Left ventricle myocardium superior (tissue), 1 donor: Measurements from ENCODE around the gene RBM20. TPM values are rescaled to one million over a fixed set of nuclear protein-coding genes. Genes with fewer than 3 reads are reported as not detected.
"Not testable (repeated sequence)": the region's sequence is repeated elsewhere in the genome, so short reads cannot be mapped to it uniquely, and the experiment has no call there.

Experiments used
- ATAC-seq: fragments of 200-7000 bp; cut with Tn5 transposase; one replicate; pipeline ENCODE4 v1.9.1; 2020; ENCODE audit warnings: mild to moderate bottlenecking, moderate library complexity
- DNase-seq: peaks from one replicate; pipeline ENCODE4 v3.0.0-alpha.2; 2020
- intact Hi-C: fragments of 100-400 bp; cut with micrococcal nuclease; formaldehyde crosslinking; loops from one replicate; pipeline ENCODE4 v1.11.0; 2022
- total RNA-seq: library from RNA; stranded (reverse); fragmentation: NEBNext Ultra II Directional; extraction: Animal tissue kit (Norgen Biotek cat#: 25700); gene quantifications from one replicate; pipeline ENCODE4 v1.2.1, GENCODE V29; 2021
- donor health status: DM: no; HTN: yes; CAD: no; lungs with severe emphysema.

Gene RBM20
- total RNA-seq, 1 donor from 2014 or later = 114 TPM

GRCh38 chr10:110619514-110620397 is 24.4 kb upstream of the RBM20 start:
- ATAC-seq (no peak), DNase-seq (no peak)
- intact Hi-C loops = no loop called here

GRCh38 chr10:110620398-110620719 is 23.8 kb upstream of the RBM20 start:
- no peak for ATAC-seq
- no peak for DNase-seq
- intact Hi-C loops = no loop called here

- intact Hi-C loops, DNase-seq: not testable (repeated sequence)
- ATAC-seq = peak; percentile 21
Observed at GRCh38 chr10:110623316-110623715, 20.8 kb upstream of the RBM20 start.

- intact Hi-C loops = no loop called here
- no peak for DNase-seq
- ATAC-seq = no peak
Observed at GRCh38 chr10:110625356-110625894, 18.7 kb upstream of the RBM20 start.

GRCh38 chr10:110625951-110626855 is 17.9 kb upstream of the RBM20 start:
- intact Hi-C loops = no loop called here
- ATAC-seq = no peak
- no peak for DNase-seq

GRCh38 chr10:110628161-110628560 is 16.0 kb upstream of the RBM20 start:
- DNase-seq (no peak), ATAC-seq (no peak)
- intact Hi-C loops = no loop called here

- intact Hi-C loops = no loop called here
- ATAC-seq = peak; percentile 89
Observed at GRCh38 chr10:110629680-110630191, 14.4 kb upstream of the RBM20 start.

GRCh38 chr10:110631934-110632333 is 12.2 kb upstream of the RBM20 start:
- DNase-seq (no peak), ATAC-seq (no peak)
- intact Hi-C loops = no loop called here

More at GRCh38 chr10:110629680-110630191, 14.4 kb upstream of the RBM20 start:
- no peak for DNase-seq

- ATAC-seq (no peak), DNase-seq (no peak)
- intact Hi-C loops = no loop called here
Observed at GRCh38 chr10:110632591-110633215, 11.4 kb upstream of the RBM20 start.

- DNase-seq (peak; percentile 86), ATAC-seq (peak; percentile 51)
- intact Hi-C loops = no loop called here
Observed at GRCh38 chr10:110634527-110635209, 9.5 kb upstream of the RBM20 start.

- intact Hi-C loops = no loop called here
- DNase-seq (no peak), ATAC-seq (no peak)
Observed at GRCh38 chr10:110636572-110636931, 7.6 kb upstream of the RBM20 start.

- ATAC-seq = peak; percentile 88
- peak; percentile 84 for DNase-seq
- intact Hi-C loops = no loop called here
Observed at GRCh38 chr10:110636932-110637557, 7.1 kb upstream of the RBM20 start.

GRCh38 chr10:110637558-110638053 is 6.5 kb upstream of the RBM20 start:
- DNase-seq (no peak), ATAC-seq (peak; percentile 43)
- intact Hi-C loops = no loop called here

- DNase-seq = no peak
- intact Hi-C loops = no loop called here
- no peak for ATAC-seq
Observed at GRCh38 chr10:110638319-110638718, 5.8 kb upstream of the RBM20 start.

GRCh38 chr10:110639046-110639445 is 5.1 kb upstream of the RBM20 start:
- DNase-seq, intact Hi-C loops, ATAC-seq: not testable (repeated sequence)

GRCh38 chr10:110639858-110640257 is 4.3 kb upstream of the RBM20 start:
- ATAC-seq, intact Hi-C loops, DNase-seq: not testable (repeated sequence)

GRCh38 chr10:110641256-110641655 is 2.9 kb upstream of the RBM20 start:
- ATAC-seq (peak; percentile 52), DNase-seq (peak; percentile 79)
- intact Hi-C loops = no loop called here
